DMS114 treated with DMSO at 0.1 percent for 48 hours (cell line): Measurements from ENCODE around the gene TENM4.

Experiments used
- DNase-seq: peaks from one replicate; lab custom pipeline; 2025; ENCODE audit not compliant: unreplicated experiment; lab: John Stamatoyannopoulos, UW

Gene TENM4

DNA sequence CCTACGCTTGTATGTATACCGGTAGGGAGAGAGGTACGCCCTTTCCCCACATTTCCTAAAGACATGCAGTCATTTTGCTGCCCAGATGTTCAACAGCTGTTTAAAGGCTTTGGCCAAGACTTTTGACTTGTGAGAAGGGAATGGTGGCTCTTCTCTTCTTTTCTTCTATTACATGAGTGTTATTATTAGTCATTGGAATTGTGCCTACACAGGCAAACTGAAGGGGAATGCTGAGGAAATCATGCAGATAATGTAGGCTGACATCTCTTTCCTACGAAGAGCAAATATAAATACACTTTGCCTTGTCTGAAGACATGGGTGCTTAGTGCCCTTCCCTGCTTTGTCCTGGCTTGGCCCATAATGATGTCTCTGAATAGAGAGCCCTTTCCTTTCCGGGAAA, 671.9 kb downstream of the TENM4 start:
- DNase-seq, result no peak

GRCh38 chr11:78768345-78768744, 672.5 kb downstream of the TENM4 start:
- no peak for DNase-seq

DNA sequence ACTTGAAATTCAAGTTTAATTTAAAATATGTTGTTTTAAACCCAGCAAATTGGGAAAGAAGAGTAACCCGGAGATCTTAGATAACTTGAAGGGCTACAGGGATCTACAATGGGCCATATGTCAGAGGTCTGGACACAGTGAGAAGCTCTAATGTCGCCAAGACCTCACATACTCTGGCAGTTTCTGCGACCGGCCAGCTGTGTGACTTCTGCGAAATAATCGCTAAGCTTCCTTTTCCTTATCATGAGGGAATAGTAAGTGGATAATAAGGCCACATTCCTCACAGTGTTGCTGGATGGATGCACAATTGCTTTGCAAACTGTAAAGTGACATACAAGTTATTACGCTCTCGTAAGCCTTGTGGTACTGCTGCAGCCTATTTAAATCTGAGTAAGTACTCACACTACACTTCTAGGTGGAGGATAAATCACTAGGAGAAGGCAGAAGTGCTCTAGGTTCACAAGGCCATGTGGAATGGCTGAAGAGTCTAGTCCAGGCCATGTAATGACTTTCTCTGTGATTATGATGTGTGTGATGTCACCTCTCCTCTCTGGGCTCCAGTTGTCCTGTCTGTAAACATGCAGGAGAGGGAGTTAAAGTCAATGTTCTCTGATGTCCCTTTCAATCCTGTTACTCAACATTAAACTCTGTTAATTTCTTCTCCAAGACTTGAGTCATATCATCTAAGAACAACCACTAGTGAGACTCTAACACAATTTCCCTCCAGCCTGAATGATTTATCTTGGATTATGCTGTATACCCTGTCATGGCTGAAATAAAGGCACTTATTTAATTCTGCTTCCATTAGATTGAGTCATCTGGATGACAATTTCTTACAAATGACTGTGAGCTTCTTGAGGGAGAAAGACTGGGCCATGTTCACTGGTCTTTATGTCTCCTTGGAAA, 673.5 kb downstream of the TENM4 start:
- no peak for DNase-seq

DNA sequence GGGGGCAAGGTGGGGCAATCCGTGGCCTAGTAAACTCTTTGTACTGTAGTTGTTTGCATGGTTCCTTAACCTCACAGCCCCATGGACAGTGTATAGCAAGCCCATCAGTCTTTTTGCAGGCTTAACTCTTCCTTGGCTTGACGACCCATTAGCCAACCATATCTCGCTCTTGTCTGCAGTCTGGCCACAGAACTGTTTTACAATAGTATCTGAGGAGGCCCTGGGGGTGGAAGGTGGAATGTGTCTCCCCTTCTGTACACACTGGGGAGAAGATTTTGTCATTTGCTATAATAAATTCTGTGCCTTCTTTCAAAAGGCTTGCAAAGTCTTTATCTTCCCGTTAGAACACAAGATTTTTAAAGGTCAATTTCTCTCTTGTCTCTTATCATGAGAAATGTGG, 675.9 kb downstream of the TENM4 start:
- DNase-seq, result no peak

GRCh38 chr11:78763664-78764063, 677.2 kb downstream of the TENM4 start:
- no peak for DNase-seq

- DNase-seq, result no peak
Observed at GRCh38 chr11:78762105-78762504, 678.7 kb downstream of the TENM4 start.

- DNase-seq, result no peak
Observed at GRCh38 chr11:78759071-78759470, 681.8 kb downstream of the TENM4 start.

- DNase-seq, result no peak
Observed at GRCh38 chr11:78753297-78753696, 687.5 kb downstream of the TENM4 start.

DNA sequence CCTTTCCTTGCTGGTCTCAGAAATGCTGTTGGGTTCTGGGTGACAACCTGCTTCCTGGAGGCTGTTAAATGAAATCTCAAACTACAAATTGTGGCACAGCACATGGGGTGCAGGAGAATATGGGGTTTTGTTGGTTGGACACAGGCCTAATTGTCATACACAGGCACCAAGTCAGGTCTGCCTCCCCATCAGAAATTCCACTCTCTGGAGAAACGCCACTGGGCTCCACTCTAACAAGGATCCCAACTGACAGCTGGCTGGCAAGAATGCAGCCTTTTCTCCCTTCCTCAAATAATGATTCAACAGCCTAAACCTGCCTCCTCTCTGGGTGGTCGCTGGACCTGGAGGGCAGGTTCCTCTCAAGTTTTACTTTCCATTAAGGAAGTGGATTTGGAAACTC, 688.3 kb downstream of the TENM4 start:
- no peak for DNase-seq

DNA sequence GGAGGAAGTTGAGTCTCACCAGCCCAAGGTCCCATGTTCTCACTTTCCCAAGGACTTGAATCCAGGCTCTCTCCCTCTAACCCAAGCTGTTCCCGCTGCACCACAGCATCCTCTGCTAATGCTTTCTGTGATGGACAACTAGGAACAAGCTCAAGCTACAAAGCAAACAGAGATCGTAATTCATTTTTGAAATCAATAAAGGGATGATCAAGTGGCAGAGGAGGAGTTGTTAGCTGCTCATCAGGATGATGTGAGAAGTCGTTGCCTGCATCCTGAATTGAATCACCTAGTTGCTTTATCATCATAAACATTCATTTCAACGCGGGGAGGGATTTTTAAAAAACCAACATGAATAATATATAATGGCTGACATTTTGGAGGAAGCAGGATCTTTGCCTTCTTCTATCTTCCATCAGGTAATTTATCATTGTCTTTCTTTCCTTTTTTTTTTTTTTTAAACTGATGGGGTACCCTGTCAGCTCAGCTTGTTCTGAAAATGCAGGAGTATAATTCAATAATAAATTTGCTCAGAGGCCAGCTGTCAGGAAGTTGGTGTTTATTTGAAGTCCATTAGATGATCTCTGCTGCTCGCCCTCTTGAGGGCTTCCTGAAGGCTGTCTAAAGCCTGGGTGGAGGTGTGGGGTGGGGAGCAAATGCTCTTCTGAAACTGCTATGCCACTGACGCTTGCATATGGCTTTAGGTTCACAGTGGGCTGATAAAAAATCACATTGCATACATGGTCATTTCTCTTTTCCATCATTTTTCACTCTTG, 691.7 kb downstream of the TENM4 start:
- DNase-seq, result no peak

- DNase-seq, result no peak
Observed at GRCh38 chr11:78744949-78745348, 695.9 kb downstream of the TENM4 start.

DNA sequence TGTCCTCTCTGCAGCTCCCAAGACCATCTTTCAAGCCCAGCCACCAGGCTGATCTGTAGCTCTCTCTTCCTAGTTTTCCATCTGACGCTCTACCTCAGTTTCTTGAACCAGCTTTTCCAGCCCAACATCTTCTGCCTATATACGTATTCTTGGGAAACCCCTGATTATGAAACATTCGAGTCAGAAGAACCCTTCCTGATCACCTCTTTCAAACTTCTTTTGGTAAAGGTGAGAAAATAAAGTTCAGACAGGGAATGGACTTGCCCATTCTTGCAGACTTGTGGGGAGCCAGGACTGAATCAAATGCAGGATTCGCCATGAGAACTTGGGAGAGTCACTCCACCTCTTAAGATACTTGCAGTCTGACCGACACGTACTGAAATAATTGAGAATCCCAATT, 696.6 kb downstream of the TENM4 start:
- DNase-seq, result no peak

DNA sequence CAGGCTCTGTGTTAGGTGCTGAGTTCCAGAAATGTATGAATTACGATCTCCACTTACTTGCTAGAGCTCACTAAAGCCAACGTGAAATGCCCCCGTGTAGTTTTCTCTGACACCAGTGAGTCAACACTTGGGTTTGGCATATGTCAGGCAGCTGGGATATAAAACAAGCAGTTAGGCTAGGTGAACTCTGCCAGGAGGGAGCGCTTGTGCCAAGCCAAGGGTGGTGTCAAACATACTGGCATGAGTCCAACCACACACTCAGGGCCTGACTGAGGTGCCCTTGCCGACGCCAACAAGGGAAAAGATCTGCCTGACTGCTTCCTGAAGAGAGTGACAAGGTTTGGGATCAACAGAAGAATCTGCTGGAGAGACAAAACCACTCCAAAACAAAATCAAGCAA, 698.4 kb downstream of the TENM4 start:
- no peak for DNase-seq

- no peak for DNase-seq
Observed at GRCh38 chr11:78741741-78742140, 699.1 kb downstream of the TENM4 start.

DNA sequence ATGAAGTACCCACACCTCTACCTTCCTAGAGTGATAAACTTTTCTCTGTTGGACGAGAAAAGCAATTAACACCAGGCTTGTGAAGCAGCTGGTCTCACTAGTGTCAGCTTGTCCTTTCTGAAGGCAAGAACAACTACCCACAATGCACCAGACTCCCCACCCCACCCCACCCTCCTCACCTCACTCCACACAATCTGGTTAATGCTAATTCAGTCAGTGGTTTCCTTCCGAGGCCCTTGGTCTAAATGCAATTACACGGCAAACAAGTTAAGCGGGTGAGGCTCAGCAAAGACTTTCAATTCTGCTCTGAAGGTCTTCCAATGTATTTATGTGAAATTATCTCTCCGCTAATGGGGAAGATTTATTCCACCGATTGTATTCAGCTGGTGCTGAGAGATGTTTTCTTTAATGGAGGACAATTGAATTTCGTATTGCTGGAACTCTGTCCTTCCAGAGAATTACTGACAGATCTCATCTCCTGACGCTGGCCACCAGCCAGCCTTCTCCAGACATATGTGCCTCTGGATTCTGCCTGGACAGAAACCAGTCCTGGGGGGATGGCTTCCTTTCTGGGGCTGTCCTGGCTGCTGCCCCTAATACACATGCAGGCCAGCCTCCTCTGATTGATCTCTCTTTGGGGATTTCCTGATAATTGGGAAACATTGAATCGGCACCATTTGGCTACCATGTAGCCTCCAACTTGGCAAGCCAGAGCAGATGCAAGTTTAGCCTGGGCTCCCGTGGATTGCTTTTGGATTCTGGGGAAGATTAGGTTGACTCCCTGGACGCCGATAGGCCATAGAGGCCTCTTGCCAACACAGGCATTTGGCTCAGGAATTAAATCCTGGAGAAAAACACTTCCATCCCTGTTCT, 700.4 kb downstream of the TENM4 start:
- DNase-seq, result no peak

GRCh38 chr11:78737891-78738290, 702.9 kb downstream of the TENM4 start:
- DNase-seq, result no peak

- DNase-seq, result no peak
Observed at GRCh38 chr11:78737301-78737700, 703.5 kb downstream of the TENM4 start.

GRCh38 chr11:78735711-78736110, 705.1 kb downstream of the TENM4 start:
- no peak for DNase-seq

DNA sequence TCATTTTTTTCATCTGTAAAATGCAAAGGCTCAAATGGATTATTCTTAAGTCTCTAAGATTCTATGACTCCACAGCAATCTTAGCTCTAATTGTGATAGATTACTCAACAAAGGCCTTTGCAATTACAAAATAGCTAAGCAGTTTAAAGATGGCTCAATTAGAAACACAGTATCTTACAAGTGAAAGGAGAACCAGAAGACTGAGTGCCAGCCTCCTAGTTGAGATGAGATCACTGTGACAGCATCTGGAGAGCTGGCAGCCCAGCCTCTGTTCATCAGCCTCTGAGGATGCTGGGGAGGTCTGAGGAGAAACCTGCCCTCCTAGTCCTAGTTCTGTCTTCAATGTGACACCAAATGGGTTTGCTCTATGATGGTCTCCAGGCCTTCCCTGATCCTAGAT, 707.8 kb downstream of the TENM4 start:
- no peak for DNase-seq

DNA sequence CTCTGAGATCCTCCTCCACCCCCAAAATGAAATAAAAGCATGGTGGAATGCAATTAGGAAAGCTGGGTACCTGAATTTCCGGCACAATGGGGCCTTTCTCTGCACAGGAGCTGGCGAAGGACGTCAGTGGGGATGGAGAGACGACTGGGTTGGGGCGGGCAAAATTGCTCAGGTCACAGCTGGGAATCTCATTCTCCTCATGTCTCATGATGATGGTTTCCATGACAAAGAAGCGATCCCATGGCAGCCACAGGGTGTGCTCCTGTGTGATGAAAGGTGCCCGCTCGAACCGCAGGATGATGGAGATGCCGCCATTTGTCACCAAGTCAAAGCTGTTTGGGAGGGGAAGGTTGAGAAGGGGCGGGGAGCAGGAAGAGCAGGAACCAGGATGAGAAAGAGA, 708.6 kb downstream of the TENM4 start:
- DNase-seq, result no peak

- DNase-seq, result no peak
Observed at GRCh38 chr11:78731027-78731426, 709.8 kb downstream of the TENM4 start.
